CD8-positive, alpha-beta memory T cell (primary cell): ENCODE results near the gene MINDY1. TPM values are rescaled to one million over a fixed set of nuclear protein-coding genes. Genes with fewer than 3 reads are reported as not detected.

Experiments
- CTCF ChIA-PET: fragments of 350-600 bp; sonication (Branson Sonifier 250); formaldehyde crosslinking; loops from one replicate; lab custom pipeline; 2021; ENCODE audit warnings: antibody characterized with exemption; lab: Charles Lee
- POLR2A ChIA-PET: fragments of 350-600 bp; sonication (Branson Sonifier 250); formaldehyde crosslinking; loops from one replicate; lab custom pipeline; 2021; ENCODE audit warnings: antibody characterized with exemption; lab: Charles Lee
- DNase-seq, 5 donors: peaks; one replicate each; pipeline versions ENCODE4 v3.0.0 to v3.0.0-alpha.2; 2020 to 2022; ENCODE audit warnings: mixed read lengths in 1 of 5
- H3K27ac ChIP-seq: one replicate; pipeline ENCODE4 v1.7.0; 2013; ENCODE audit warnings: low read depth, mild to moderate bottlenecking, low read length, moderate library complexity
- H3K27me3 ChIP-seq: 2 replicates; pipeline ENCODE4 v1.7.0; 2013; ENCODE audit warnings: low read length, mild to moderate bottlenecking; ENCODE audit not compliant: insufficient read depth, poor library complexity, severe bottlenecking
- H3K36me3 ChIP-seq: 2 replicates; pipeline ENCODE4 v1.7.0; 2013; ENCODE audit warnings: mild to moderate bottlenecking, low read length, moderate library complexity; ENCODE audit not compliant: insufficient read depth
- H3K4me1 ChIP-seq: 2 replicates; pipeline ENCODE4 v1.7.0; 2013; ENCODE audit warnings: mild to moderate bottlenecking, low read length, moderate library complexity; ENCODE audit not compliant: insufficient read depth
- H3K4me3 ChIP-seq: 2 replicates; pipeline ENCODE4 v1.7.0; 2013; ENCODE audit warnings: mild to moderate bottlenecking, low read length
- H3K9me3 ChIP-seq: 2 replicates; pipeline ENCODE4 v1.7.0; 2013; ENCODE audit warnings: mild to moderate bottlenecking, low read length
- H3K27ac Mint-ChIP-seq, 8 donors: one replicate each; pipeline ENCODE4 v1.8.0; 2020 to 2021; ENCODE audit warnings: mixed read lengths in 8 of 8, mild to moderate bottlenecking in 6 of 8, inconsistent platforms in 3 of 8, moderate library complexity in 3 of 8
- H3K27me3 Mint-ChIP-seq, 2 donors: one replicate each; pipeline ENCODE4 v1.8.0; 2020 to 2021; ENCODE audit warnings: mixed read lengths in 2 of 2, mild to moderate bottlenecking in 1 of 2, moderate library complexity in 1 of 2
- H3K36me3 Mint-ChIP-seq, 3 donors: one replicate each; pipeline ENCODE4 v1.8.0; 2020 to 2021; ENCODE audit warnings: mixed read lengths in 3 of 3, inconsistent platforms in 1 of 3, mild to moderate bottlenecking in 1 of 3
- H3K4me1 Mint-ChIP-seq, 3 donors: one replicate each; pipeline ENCODE4 v1.8.0; 2020 to 2021; ENCODE audit warnings: mixed read lengths in 3 of 3, inconsistent platforms in 1 of 3, mild to moderate bottlenecking in 1 of 3
- H3K4me3 Mint-ChIP-seq, 7 donors: one replicate each; pipeline ENCODE4 v1.8.0; 2020 to 2021; ENCODE audit warnings: mixed read lengths in 7 of 7, mild to moderate bottlenecking in 6 of 7, moderate library complexity in 4 of 7, inconsistent platforms in 2 of 7
- H3K9me3 Mint-ChIP-seq, 5 donors: one replicate each; pipeline ENCODE4 v1.8.0; 2020 to 2022; ENCODE audit warnings: mixed read lengths in 5 of 5, mild to moderate bottlenecking in 3 of 5, moderate library complexity in 2 of 5, inconsistent platforms in 1 of 5
- polyA plus RNA-seq: library from polyadenylated mRNA; unstranded; fragments of 300-500 nt; fragmentation: Illumina TruSeq; gene quantifications from one replicate; pipeline ENCODE4 v1.2.3, GENCODE V29; 2021
- total RNA-seq, 2 experiments: library from RNA; stranded (reverse); gene quantifications; one replicate each; pipeline ENCODE4 v1.2.3, GENCODE V29; 2021

MINDY1 gene
- total RNA-seq = 1 to 10 TPM; 5.7 to 6.3 TPM
- 1.8 TPM for polyA plus RNA-seq

- H3K9me3 ChIP-seq = no peaks in the 10 kb centered on the region
- ChIA-PET CTCF (interaction anchor here (0.8 to 3.2 kb wide), 14 partner anchors 11 to 447 kb away, joined by 3 to 26 read pairs (median 4); partner anchors contain the start of genes CDC42SE1 and TNFAIP8L2), POLR2A (interaction anchor here (0.7 to 0.8 kb wide), 2 partner anchors 41 to 377 kb away, joined by 3 read pairs; partner anchors contain the start of gene C1orf56)
- Mint-ChIP-seq H3K27me3 (no peaks in the 10 kb centered on the region), H3K27ac (peak within 1 kb of the TSS; percentile 91 to 100 (median 99)), H3K36me3 (peaks cover 0 to 14% (median 0%) of the 10 kb centered on the region in 3 donors), H3K4me1 (peaks cover 62 to 90% (median 85%) of the 10 kb centered on the region in 3 donors), H3K9me3 (no peaks in the 10 kb centered on the region), H3K4me3 (peak within 1 kb of the TSS; percentile 82 to 98 (median 93))
- H3K27ac ChIP-seq = peak within 1 kb of the TSS; percentile 89
- peak within 1 kb of the TSS; percentile 77 for H3K4me3 ChIP-seq
- peaks cover 78% of the 10 kb centered on the region for H3K4me1 ChIP-seq
- no peaks in the 10 kb centered on the region for H3K27me3 ChIP-seq
- peaks cover 4% of the 10 kb centered on the region for H3K36me3 ChIP-seq
- DNase-seq = peak in 3 of 5 donors; percentile 3 to 53 (median 43)
These were observed at the start of gene MINDY1 for GRCh38 chr1:151006327-151007052. MINDY1 (minus strand) TSS chr1:151006902; CDS start chr1:151002617, 4,285 bp downstream.

GRCh38 chr1:151056149-151056548, 49.4 kb upstream of the MINDY1 start:
- no peaks in the 10 kb centered on the region for H3K9me3 Mint-ChIP-seq
- peak overlapping the region; percentile 98 for H3K27ac ChIP-seq
- H3K27ac Mint-ChIP-seq = peak overlapping the region; percentile 94 to 99 (median 98)
- H3K27me3 Mint-ChIP-seq = no peaks in the 10 kb centered on the region
- H3K4me1 Mint-ChIP-seq = peaks cover 66 to 81% (median 75%) of the 10 kb centered on the region in 3 donors
- peak in 3 of 5 donors; percentile 12 to 75 (median 58) for DNase-seq
- no peaks in the 10 kb centered on the region for H3K9me3 ChIP-seq
- ChIA-PET CTCF (interaction anchor here (0.5 to 9.5 kb wide), 6 partner anchors 10 to 140 kb away, joined by 3 to 94 read pairs (median 14); partner anchors contain the start of genes C1orf56, GABPB2 and MINDY1), POLR2A (interaction anchor here (0.6 to 8.1 kb wide), 5 partner anchors 8 to 288 kb away, joined by 3 to 88 read pairs (median 5); partner anchors contain the start of gene C1orf56)
- peaks cover 48% of the 10 kb centered on the region for H3K4me1 ChIP-seq
- H3K4me3 Mint-ChIP-seq = peak overlapping the region; percentile 95 to 100 (median 99)
- H3K36me3 ChIP-seq = peaks cover 53% of the 10 kb centered on the region
- H3K4me3 ChIP-seq = peak overlapping the region; percentile 92
- peaks cover 25 to 84% (median 31%) of the 10 kb centered on the region in 3 donors for H3K36me3 Mint-ChIP-seq
- H3K27me3 ChIP-seq = no peaks in the 10 kb centered on the region

- H3K4me3 Mint-ChIP-seq = peak overlapping the region; percentile 95 to 100 (median 99)
- H3K9me3 Mint-ChIP-seq = no peaks in the 10 kb centered on the region
- H3K36me3 Mint-ChIP-seq = peaks cover 25 to 86% (median 31%) of the 10 kb centered on the region in 3 donors
- Histone ChIP-seq H3K27ac (peak overlapping the region; percentile 98), H3K36me3 (peaks cover 53% of the 10 kb centered on the region), H3K4me1 (peaks cover 49% of the 10 kb centered on the region), H3K4me3 (peak overlapping the region; percentile 92), H3K9me3 (no peaks in the 10 kb centered on the region), H3K27me3 (no peaks in the 10 kb centered on the region)
- no peak for DNase-seq
- H3K27me3 Mint-ChIP-seq = no peaks in the 10 kb centered on the region
- ChIA-PET CTCF (interaction anchor here (0.5 to 9.5 kb wide), 7 partner anchors 9 to 141 kb away, joined by 3 to 94 read pairs (median 5); partner anchors contain the start of genes C1orf56, GABPB2 and TNFAIP8L2), POLR2A (interaction anchor here (1.0 to 8.1 kb wide), 4 partner anchors 7 to 111 kb away, joined by 3 to 88 read pairs (median 6); partner anchors contain the start of gene C1orf56)
- peak overlapping the region; percentile 94 to 99 (median 98) for H3K27ac Mint-ChIP-seq
- peaks cover 67 to 81% (median 75%) of the 10 kb centered on the region in 3 donors for H3K4me1 Mint-ChIP-seq
These were observed 48.9 kb upstream of the MINDY1 start for GRCh38 chr1:151055581-151055980.

GRCh38 chr1:151054971-151055547, 48.4 kb upstream of the MINDY1 start:
- Mint-ChIP-seq H3K4me1 (peaks cover 67 to 81% (median 75%) of the 10 kb centered on the region in 3 donors), H3K27me3 (no peaks in the 10 kb centered on the region), H3K36me3 (peaks cover 25 to 86% (median 31%) of the 10 kb centered on the region in 3 donors), H3K9me3 (no peaks in the 10 kb centered on the region), H3K27ac (peak overlapping the region; percentile 94 to 99 (median 98)), H3K4me3 (peak overlapping the region; percentile 95 to 100 (median 99))
- Histone ChIP-seq H3K27ac (peak overlapping the region; percentile 98), H3K27me3 (no peaks in the 10 kb centered on the region), H3K4me3 (peak overlapping the region; percentile 92), H3K36me3 (peaks cover 53% of the 10 kb centered on the region), H3K9me3 (no peaks in the 10 kb centered on the region), H3K4me1 (peaks cover 49% of the 10 kb centered on the region)
- POLR2A ChIA-PET = interaction anchor here (1.5 to 8.1 kb wide), 2 partner anchors 6 to 43 kb away, joined by 5 to 88 read pairs; partner anchors contain the start of gene C1orf56
- DNase-seq = no peak
- CTCF ChIA-PET = interaction anchor here (1.2 to 9.5 kb wide), 5 partner anchors 9 to 102 kb away, joined by 3 to 94 read pairs (median 12); partner anchors contain the start of genes C1orf56, GABPB2 and TNFAIP8L2

GRCh38 chr1:151051356-151052009, 44.8 kb upstream of the MINDY1 start:
- Mint-ChIP-seq H3K4me1 (peaks cover 80 to 96% (median 85%) of the 10 kb centered on the region in 3 donors), H3K9me3 (no peaks in the 10 kb centered on the region), H3K27ac (peak overlapping the region; percentile 30 to 93 (median 76)), H3K4me3 (peak overlapping the region in 3 of 7 donors; percentile 1 to 96 (median 20)), H3K36me3 (peaks cover 14 to 60% (median 21%) of the 10 kb centered on the region in 3 donors), H3K27me3 (no peaks in the 10 kb centered on the region)
- H3K4me3 ChIP-seq = no peak overlapping the region
- no peaks in the 10 kb centered on the region for H3K27me3 ChIP-seq
- CTCF ChIA-PET = interaction anchor here (1.1 to 8.9 kb wide), 3 partner anchors 8 to 49 kb away, joined by 7 to 60 read pairs (median 8); partner anchors contain the start of genes CDC42SE1 and MLLT11
- POLR2A ChIA-PET = interaction anchor here (5.6 kb wide), 1 partner anchor 7 kb away, joined by 88 read pairs; the partner anchor contains the start of genes CDC42SE1 and MLLT11
- H3K27ac ChIP-seq = no peak overlapping the region
- peaks cover 44% of the 10 kb centered on the region for H3K36me3 ChIP-seq
- DNase-seq = no peak
- H3K9me3 ChIP-seq = no peaks in the 10 kb centered on the region
- peaks cover 76% of the 10 kb centered on the region for H3K4me1 ChIP-seq

GRCh38 chr1:151050051-151050688, 43.5 kb upstream of the MINDY1 start:
- CTCF ChIA-PET = interaction anchor here (1.5 to 8.9 kb wide), 3 partner anchors 9 to 25 kb away, joined by 5 to 94 read pairs (median 60); partner anchors contain the start of genes CDC42SE1, GABPB2 and MLLT11
- Mint-ChIP-seq H3K4me3 (peak overlapping the region in 3 of 7 donors; percentile 10 to 96 (median 23)), H3K27ac (peak overlapping the region; percentile 9 to 95 (median 66)), H3K36me3 (peaks cover 5 to 47% (median 14%) of the 10 kb centered on the region in 3 donors), H3K27me3 (no peaks in the 10 kb centered on the region), H3K9me3 (peaks cover 0 to 1% (median 0%) of the 10 kb centered on the region in 5 donors), H3K4me1 (peaks cover 73 to 91% (median 79%) of the 10 kb centered on the region in 3 donors)
- Histone ChIP-seq H3K9me3 (no peaks in the 10 kb centered on the region), H3K27ac (no peak overlapping the region), H3K27me3 (no peaks in the 10 kb centered on the region), H3K36me3 (peaks cover 35% of the 10 kb centered on the region), H3K4me3 (no peak overlapping the region), H3K4me1 (peaks cover 70% of the 10 kb centered on the region)
- no peak for DNase-seq
- POLR2A ChIA-PET = interaction anchor here (0.6 to 5.6 kb wide), 2 partner anchors 9 to 24 kb away, joined by 3 to 88 read pairs; partner anchors contain the start of genes CDC42SE1 and MLLT11
